Testis (tissue), 2 donors: Measurements from ENCODE around the gene TRPM4.

Experiments used
- CTCF ChIP-seq, 3 experiments: fragments of 450-650 bp in 2 of 3; fragments of 200-600 bp in 1 of 3; sonication (generic) in 1 of 3; IDR thresholded peaks; one replicate each; pipeline ENCODE4 v1.5.1; 2016 to 2019; ENCODE audit warnings: antibody characterized with exemption in 3 of 3, mild to moderate bottlenecking in 2 of 3, moderate library complexity in 1 of 3
- POLR2A ChIP-seq: fragments of 450-650 bp; IDR thresholded peaks from one replicate; pipeline ENCODE4 v1.6.1; 2017; ENCODE audit warnings: antibody characterized with exemption, mild to moderate bottlenecking, moderate library complexity

- no peak for TF ChIP-seq POLR2A
- TF ChIP-seq CTCF (IDR thresholded peaks at IDR 0.05), result no peak
Measured at GRCh38 chr19:49196527-49197240, 39.1 kb downstream of the TRPM4 start.
